Vagina (tissue), 2 donors: Measurements from ENCODE around the gene FLACC1.

Experiments
- POLR2A ChIP-seq, 2 donors: fragments of 450-650 bp; IDR thresholded peaks; one replicate each; pipeline ENCODE4 v1.6.1; 2017; ENCODE audit warnings: antibody characterized with exemption in 2 of 2, mild to moderate bottlenecking in 2 of 2, moderate library complexity in 2 of 2
- POLR2AphosphoS5 ChIP-seq, 2 donors: sonication (generic); formaldehyde crosslinking; IDR thresholded peaks; one replicate each; pipeline ENCODE4 v1.9.0; 2017; ENCODE audit warnings: antibody characterized with exemption in 2 of 2, mild to moderate bottlenecking in 2 of 2, low read depth in 1 of 2; ENCODE audit not compliant: insufficient read depth in 1 of 2
- TF ChIP-seq, protein P1 (sequence below), 3 experiments: fragments of 450-650 bp in 2 of 3; fragments of 200-600 bp in 1 of 3; sonication (generic) in 1 of 3; IDR thresholded peaks; one replicate each; pipeline ENCODE4 v1.5.1; 2017 to 2019; ENCODE audit warnings: antibody characterized with exemption in 3 of 3, mild to moderate bottlenecking in 2 of 3, moderate library complexity in 2 of 3

DNA sequence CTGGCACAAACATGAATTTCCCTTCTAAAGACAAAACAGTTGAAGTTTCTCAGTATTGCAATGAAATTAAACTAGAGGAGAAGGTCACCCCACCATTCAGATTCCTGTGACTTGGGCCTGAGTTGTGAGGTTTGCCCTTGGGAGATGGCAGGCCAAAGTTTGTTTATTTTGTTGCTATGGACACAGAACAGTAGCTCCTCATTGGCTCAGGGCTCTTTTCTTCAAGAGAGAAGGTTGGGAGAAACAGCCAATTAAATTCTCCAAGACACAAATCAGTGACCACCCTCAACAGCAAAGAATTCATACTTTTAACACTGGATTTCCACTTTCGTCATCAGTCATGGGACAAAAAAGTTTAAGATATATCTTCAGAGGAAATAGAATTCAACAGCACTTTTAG is at the start of gene FLACC1:
- TF ChIP-seq POLR2A (IDR thresholded peaks at IDR 0.05) (no peak), POLR2AphosphoS5 (IDR thresholded peaks at IDR 0.05; ENCODE audit: insufficient read depth in 1 of 2, low read depth in 1 of 2) (no peak)
- TF ChIP-seq, protein P1, sequence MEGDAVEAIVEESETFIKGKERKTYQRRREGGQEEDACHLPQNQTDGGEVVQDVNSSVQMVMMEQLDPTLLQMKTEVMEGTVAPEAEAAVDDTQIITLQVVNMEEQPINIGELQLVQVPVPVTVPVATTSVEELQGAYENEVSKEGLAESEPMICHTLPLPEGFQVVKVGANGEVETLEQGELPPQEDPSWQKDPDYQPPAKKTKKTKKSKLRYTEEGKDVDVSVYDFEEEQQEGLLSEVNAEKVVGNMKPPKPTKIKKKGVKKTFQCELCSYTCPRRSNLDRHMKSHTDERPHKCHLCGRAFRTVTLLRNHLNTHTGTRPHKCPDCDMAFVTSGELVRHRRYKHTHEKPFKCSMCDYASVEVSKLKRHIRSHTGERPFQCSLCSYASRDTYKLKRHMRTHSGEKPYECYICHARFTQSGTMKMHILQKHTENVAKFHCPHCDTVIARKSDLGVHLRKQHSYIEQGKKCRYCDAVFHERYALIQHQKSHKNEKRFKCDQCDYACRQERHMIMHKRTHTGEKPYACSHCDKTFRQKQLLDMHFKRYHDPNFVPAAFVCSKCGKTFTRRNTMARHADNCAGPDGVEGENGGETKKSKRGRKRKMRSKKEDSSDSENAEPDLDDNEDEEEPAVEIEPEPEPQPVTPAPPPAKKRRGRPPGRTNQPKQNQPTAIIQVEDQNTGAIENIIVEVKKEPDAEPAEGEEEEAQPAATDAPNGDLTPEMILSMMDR (IDR thresholded peaks at IDR 0.05): no peak
